ENCODE measurements around the gene SPHK2. TPM values are rescaled to one million over a fixed set of nuclear protein-coding genes. Genes with fewer than 3 reads are reported as not detected.

SPHK2 gene
- total RNA-seq, 2 experiments from 2014 or later, result 18.2 to 33.3 TPM

DNA sequence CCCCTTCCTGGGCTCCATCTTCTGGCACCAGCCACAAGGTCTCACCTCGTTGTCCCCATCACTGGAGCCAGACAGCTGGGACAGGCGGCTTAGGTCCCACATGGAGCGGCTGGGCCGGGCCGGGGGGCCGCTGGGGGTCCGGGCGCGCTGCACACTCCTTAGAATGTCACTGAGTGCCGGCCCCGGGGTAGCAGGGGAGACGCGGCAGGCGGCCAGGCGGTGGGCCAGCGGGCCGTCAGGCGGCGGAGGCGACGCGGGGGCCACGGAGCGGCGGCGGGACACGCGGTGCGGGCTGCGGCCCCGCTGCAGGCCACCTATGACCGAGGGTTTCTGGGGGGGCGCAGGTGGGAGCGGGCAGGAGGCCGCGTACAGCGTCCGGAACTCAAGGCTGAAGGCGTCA lies 15.9 kb upstream of the SPHK2 start:
- Histone ChIP-seq H3K27ac (ENCODE audit: low read depth, low read length, poor library complexity, severe bottlenecking) (no peak overlapping the region), H2AFZ (ENCODE audit: low read length) (no peak overlapping the region), H3K9me3 (ENCODE audit: low read length) (no peaks in the 10 kb centered on the region), H3K4me2 (ENCODE audit: low read length) (no peak overlapping the region), H3K36me3 (ENCODE audit: insufficient read depth, low read length) (peaks cover 25% of the 10 kb centered on the region), H3K4me3 (ENCODE audit: low read depth, low read length, poor library complexity, severe bottlenecking) (no peak overlapping the region), H3K4me1 (ENCODE audit: insufficient read depth, low read length, poor library complexity, severe bottlenecking) (no peaks in the 10 kb centered on the region), H4K20me1 (ENCODE audit: insufficient read depth, low read length) (no peaks in the 10 kb centered on the region), H3K9me2 (ENCODE audit: insufficient read depth, low read length) (no peaks in the 10 kb centered on the region), H3K79me2 (ENCODE audit: insufficient read depth, low read depth, low read length) (no peaks in the 10 kb centered on the region)
- intact Hi-C loops (cut with micrococcal nuclease; ENCODE audit: unreplicated experiment), result no loop called here
- CTCF ChIA-PET (ENCODE audit: unreplicated experiment), result no interaction called here
- POLR2A ChIA-PET, result no interaction called here
- no peak for DNase-seq (ENCODE audit: low spot score)
- no peak for TF ChIP-seq CTCF (conservative IDR thresholded peaks at IDR 0.05; ENCODE audit: low read length)
- TF ChIP-seq EZH2phosphoT487 (IDR thresholded peaks at IDR 0.05; ENCODE audit: borderline replicate concordance, low read depth, low read length), result no peak
- BruUV-seq (replicated peaks), result no TSS peak

GRCh38 chr19:48603850-48604249 lies 15.5 kb upstream of the SPHK2 start:
- H3K79me2 ChIP-seq (ENCODE audit: insufficient read depth, low read depth, low read length), result no peaks in the 10 kb centered on the region
- no peaks in the 10 kb centered on the region for H3K9me3 ChIP-seq (ENCODE audit: low read length)
- H3K27ac ChIP-seq (ENCODE audit: low read depth, low read length, poor library complexity, severe bottlenecking), result no peak overlapping the region
- no peak overlapping the region for H3K4me3 ChIP-seq (ENCODE audit: low read depth, low read length, poor library complexity, severe bottlenecking)
- TF ChIP-seq CTCF (conservative IDR thresholded peaks at IDR 0.05; ENCODE audit: low read length), result no peak
- TF ChIP-seq EZH2phosphoT487 (IDR thresholded peaks at IDR 0.05; ENCODE audit: borderline replicate concordance, low read depth, low read length), result no peak
- DNase-seq (ENCODE audit: low spot score), result no peak
- POLR2A ChIA-PET, result no interaction called here
- intact Hi-C loops (cut with micrococcal nuclease; ENCODE audit: unreplicated experiment), result no loop called here
- no peaks in the 10 kb centered on the region for H4K20me1 ChIP-seq (ENCODE audit: insufficient read depth, low read length)
- CTCF ChIA-PET (ENCODE audit: unreplicated experiment), result no interaction called here
- no peaks in the 10 kb centered on the region for H3K9me2 ChIP-seq (ENCODE audit: insufficient read depth, low read length)
- H2AFZ ChIP-seq (ENCODE audit: low read length), result no peak overlapping the region
- H3K4me1 ChIP-seq (ENCODE audit: insufficient read depth, low read length, poor library complexity, severe bottlenecking), result peaks cover 1% of the 10 kb centered on the region
- BruUV-seq (replicated peaks), result no TSS peak
- H3K4me2 ChIP-seq (ENCODE audit: low read length), result no peak overlapping the region
- H3K36me3 ChIP-seq (ENCODE audit: insufficient read depth, low read length), result peaks cover 25% of the 10 kb centered on the region

- Histone ChIP-seq H3K9me2 (ENCODE audit: insufficient read depth, low read length) (no peaks in the 10 kb centered on the region), H3K27ac (ENCODE audit: low read depth, low read length, poor library complexity, severe bottlenecking) (no peak within 1 kb of the TSS), H3K36me3 (ENCODE audit: insufficient read depth, low read length) (peaks cover 34% of the 10 kb centered on the region), H2AFZ (ENCODE audit: low read length) (no peak within 1 kb of the TSS), H3K4me2 (ENCODE audit: low read length) (no peak within 1 kb of the TSS), H3K4me1 (ENCODE audit: insufficient read depth, low read length, poor library complexity, severe bottlenecking) (peaks cover 8% of the 10 kb centered on the region), H3K79me2 (ENCODE audit: insufficient read depth, low read depth, low read length) (no peaks in the 10 kb centered on the region), H3K4me3 (ENCODE audit: low read depth, low read length, poor library complexity, severe bottlenecking) (no peak within 1 kb of the TSS), H3K9me3 (ENCODE audit: low read length) (no peaks in the 10 kb centered on the region), H4K20me1 (ENCODE audit: insufficient read depth, low read length) (no peaks in the 10 kb centered on the region)
- intact Hi-C loops (cut with micrococcal nuclease; ENCODE audit: unreplicated experiment), result no loop called here
- POLR2A ChIA-PET, result interaction anchor here (0.8 kb wide), 1 partner anchor 127 kb away, joined by 4 read pairs; no protein-coding TSS in a partner anchor
- CTCF ChIA-PET (ENCODE audit: unreplicated experiment), result no interaction called here
- DNase-seq (ENCODE audit: low spot score), result no peak
- TF ChIP-seq CTCF (conservative IDR thresholded peaks at IDR 0.05; ENCODE audit: low read length) (no peak), EZH2phosphoT487 (IDR thresholded peaks at IDR 0.05; ENCODE audit: borderline replicate concordance, low read depth, low read length) (no peak)
- no TSS peak for BruUV-seq (replicated peaks)
These were observed 12.6 kb upstream of the SPHK2 start, which contains the start of gene SPACA4 for GRCh38 chr19:48606463-48607358. SPACA4 (plus strand) TSS chr19:48606742; CDS start chr19:48606979, 237 bp downstream.

Measured in OCI-LY7 (cell line).